NCI-H345 treated with DMSO at 0.1 percent for 48 hours (cell line): ENCODE results near the gene BTLA.
"Not testable (repeated sequence)": the region's sequence is repeated elsewhere in the genome, so short reads cannot be mapped to it uniquely, and the experiment has no call there.

Experiments
- DNase-seq: peaks from one replicate; lab custom pipeline; 2025; ENCODE audit not compliant: unreplicated experiment; lab: John Stamatoyannopoulos, UW

BTLA gene

GRCh38 chr3:112498914-112499711 is at the start of gene BTLA:
TSS of gene BTLA (minus strand) at chr3:112499472. CDS start at chr3:112499358, 114 bp downstream.
- DNase-seq = no peak

- no peak for DNase-seq
Observed at GRCh38 chr3:112546216-112546759, 47.0 kb upstream of the BTLA start.

- no peak for DNase-seq
Observed at GRCh38 chr3:112539825-112540650, 40.8 kb upstream of the BTLA start.

GRCh38 chr3:112531358-112531781 is 32.1 kb upstream of the BTLA start:
- DNase-seq = no peak

- DNase-seq = no peak
Observed at GRCh38 chr3:112530573-112530972, 31.3 kb upstream of the BTLA start.

- not testable (repeated sequence) for DNase-seq
Observed at GRCh38 chr3:112524127-112524526, 24.9 kb upstream of the BTLA start.

GRCh38 chr3:112519424-112520001 is 20.2 kb upstream of the BTLA start:
- DNase-seq = peak; percentile 22

GRCh38 chr3:112518970-112519369 is 19.7 kb upstream of the BTLA start:
- DNase-seq = not testable (repeated sequence)

GRCh38 chr3:112514527-112515128 is 15.4 kb upstream of the BTLA start:
- DNase-seq = no peak

- no peak for DNase-seq
Observed at GRCh38 chr3:112512320-112512719, 13.0 kb upstream of the BTLA start.

GRCh38 chr3:112508860-112509259 is 9.6 kb upstream of the BTLA start:
- DNase-seq = no peak

- no peak for DNase-seq
Observed at GRCh38 chr3:112508261-112508660, 9.0 kb upstream of the BTLA start.

GRCh38 chr3:112505907-112506306 is 6.6 kb upstream of the BTLA start:
- no peak for DNase-seq

GRCh38 chr3:112504123-112504522 is 4.9 kb upstream of the BTLA start:
- no peak for DNase-seq

GRCh38 chr3:112503304-112503972 is 4.2 kb upstream of the BTLA start:
- DNase-seq = no peak

- no peak for DNase-seq
Observed at GRCh38 chr3:112500621-112501020, 1.3 kb upstream of the BTLA start.

- DNase-seq = no peak
Observed at GRCh38 chr3:112497897-112498548, 1.2 kb downstream of the BTLA start.

GRCh38 chr3:112496366-112497067 is 2.8 kb downstream of the BTLA start:
- DNase-seq = no peak

- DNase-seq = not testable (repeated sequence)
Observed at GRCh38 chr3:112494448-112494767, 4.9 kb downstream of the BTLA start.
